GM12892 (cell line): Measurements from ENCODE around the gene HOXA1.

Experiments used
- POLR2A ChIP-seq: IDR thresholded peaks from 2 replicates; pipeline ENCODE4 v1.6.1; 2011; ENCODE audit warnings: low read depth, low read length, control low read depth
- POLR2AphosphoS5 ChIP-seq: IDR thresholded peaks from 2 replicates; pipeline ENCODE4 v1.6.1; 2011; ENCODE audit warnings: low read depth, low read length, control low read depth
- TAF1 ChIP-seq: IDR thresholded peaks from 2 replicates; pipeline ENCODE4 v1.6.1; 2011; ENCODE audit warnings: low read depth, mild to moderate bottlenecking, control low read depth, low read length, borderline replicate concordance

DNA sequence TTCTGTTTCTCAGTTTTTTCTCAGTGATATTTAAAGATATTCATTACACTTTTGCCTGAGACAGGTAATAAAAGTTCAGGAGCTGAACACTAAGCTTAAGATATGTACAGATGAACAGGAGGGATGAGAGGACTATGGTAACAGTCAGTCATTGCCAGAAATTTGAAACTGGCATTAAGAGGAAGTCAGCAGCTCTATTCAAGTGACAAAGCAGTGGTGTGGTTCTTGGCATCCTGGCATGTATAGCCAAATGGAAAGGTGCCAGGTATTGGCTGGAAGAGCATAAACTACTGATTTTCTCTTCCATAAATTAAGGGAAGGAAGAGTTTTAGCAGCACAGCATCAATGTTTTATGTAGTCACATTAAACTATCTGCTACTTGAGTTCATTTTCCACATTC lies 22.7 kb downstream of the HOXA1 start:
- TF ChIP-seq TAF1: no peak
- no peak for TF ChIP-seq POLR2A
- TF ChIP-seq POLR2AphosphoS5: no peak
